ENCODE results near the gene C1orf159.

DNA sequence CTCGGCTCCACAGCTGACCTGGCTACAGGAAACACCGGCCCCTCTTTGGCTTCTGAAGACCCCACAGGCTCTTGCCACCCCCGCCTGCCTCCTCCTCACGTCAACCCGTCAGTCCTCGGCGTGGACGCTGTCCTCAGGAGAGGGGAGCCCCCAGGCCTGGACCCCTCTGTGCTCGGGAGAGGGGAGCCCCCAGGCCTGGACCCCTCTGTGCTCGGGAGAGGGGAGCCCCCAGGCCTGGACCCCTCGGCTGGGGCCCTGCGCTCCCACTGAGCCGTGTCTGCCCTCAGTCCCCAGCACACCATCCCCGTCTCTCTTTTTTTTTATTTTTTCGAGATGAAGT lies 26.0 kb upstream of the C1orf159 start:
- TF ChIP-seq EZH2 (IDR thresholded peaks at IDR 0.05; ENCODE audit: insufficient read depth, poor library complexity, severe bottlenecking), result no peak
- TF ChIP-seq EZH2phosphoT487 (IDR thresholded peaks at IDR 0.05; ENCODE audit: insufficient read depth, low read depth), result no peak
